Muscle of arm (tissue), 12 donors: ENCODE measurements around the gene TTLL10. TPM values are rescaled to one million over a fixed set of nuclear protein-coding genes. Genes with fewer than 3 reads are reported as not detected.
"Not testable (repeated sequence)": the region's sequence is repeated elsewhere in the genome, so short reads cannot be mapped to it uniquely, and the experiment has no call there.

Source experiments
- DNase-seq: peaks from one replicate; pipeline ENCODE4 v3.0.0-alpha.2; 2013
- polyA plus RNA-seq, 12 donors: library from polyadenylated mRNA; unstranded; fragments of 120-200 nt; gene quantifications; one replicate each; pipeline ENCODE4 v1.2.1, GENCODE V29; 2013; ENCODE audit not compliant: insufficient read length in 12 of 12

Gene TTLL10
- polyA plus RNA-seq, 12 donors: 0.10 to 0.72 (median 0.33) TPM; not detected in 5

GRCh38 chr1:1141244-1141910 is 32.3 kb upstream of the TTLL10 start:
- no peak for DNase-seq

DNA sequence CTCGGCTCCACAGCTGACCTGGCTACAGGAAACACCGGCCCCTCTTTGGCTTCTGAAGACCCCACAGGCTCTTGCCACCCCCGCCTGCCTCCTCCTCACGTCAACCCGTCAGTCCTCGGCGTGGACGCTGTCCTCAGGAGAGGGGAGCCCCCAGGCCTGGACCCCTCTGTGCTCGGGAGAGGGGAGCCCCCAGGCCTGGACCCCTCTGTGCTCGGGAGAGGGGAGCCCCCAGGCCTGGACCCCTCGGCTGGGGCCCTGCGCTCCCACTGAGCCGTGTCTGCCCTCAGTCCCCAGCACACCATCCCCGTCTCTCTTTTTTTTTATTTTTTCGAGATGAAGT is 31.8 kb upstream of the TTLL10 start:
- DNase-seq: no peak

- DNase-seq: not testable (repeated sequence)
These were observed 31.3 kb upstream of the TTLL10 start for GRCh38 chr1:1142352-1142751.

GRCh38 chr1:1142844-1143243 is 30.8 kb upstream of the TTLL10 start:
- no peak for DNase-seq

- DNase-seq: no peak
These were observed 30.0 kb upstream of the TTLL10 start for GRCh38 chr1:1143636-1144035.

- DNase-seq: no peak
These were observed 29.4 kb upstream of the TTLL10 start for GRCh38 chr1:1144122-1144842.

GRCh38 chr1:1144843-1145546 is 28.7 kb upstream of the TTLL10 start:
- DNase-seq: no peak

DNA sequence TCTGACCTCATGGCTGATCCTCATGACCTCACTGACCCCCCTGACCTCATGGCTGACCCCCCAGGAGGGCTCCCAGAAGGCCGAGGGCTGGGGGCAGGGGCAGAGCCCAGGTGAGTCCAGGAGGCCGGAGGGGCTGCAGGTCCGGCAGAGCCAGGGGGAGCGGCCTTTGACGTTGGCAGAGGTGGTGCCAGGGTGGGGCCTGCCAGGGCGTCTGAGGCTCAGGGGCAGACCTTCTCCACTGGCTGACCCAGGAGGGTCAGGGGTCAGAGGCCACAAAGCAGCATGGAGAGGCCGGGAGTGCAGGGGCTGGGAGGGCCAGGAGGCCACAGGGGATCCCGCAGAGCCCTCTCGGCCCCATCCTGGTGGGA is 28.1 kb upstream of the TTLL10 start:
- DNase-seq: no peak

GRCh38 chr1:1146026-1146425 is 27.7 kb upstream of the TTLL10 start:
- no peak for DNase-seq

DNA sequence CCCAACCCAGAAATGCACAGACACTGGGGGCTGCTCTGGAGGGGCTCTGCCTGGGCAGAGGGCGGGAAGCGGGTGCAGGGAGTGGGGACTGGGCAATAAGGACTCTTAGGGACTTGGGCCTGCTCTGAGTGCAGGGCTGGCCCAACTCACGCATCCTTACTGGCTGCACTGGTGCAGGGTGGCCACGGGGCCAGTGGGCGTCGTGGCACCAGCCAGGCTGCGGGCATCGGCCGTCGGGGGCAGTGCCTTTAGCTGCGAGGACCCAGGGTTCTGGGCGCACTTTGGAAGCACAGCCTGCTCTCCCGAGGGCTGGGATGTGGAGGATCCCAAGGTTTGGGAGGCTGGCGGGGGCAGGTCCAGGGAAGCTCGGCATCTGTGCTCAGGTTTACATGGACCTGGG is 27.1 kb upstream of the TTLL10 start:
- DNase-seq: no peak

- no peak for DNase-seq
These were observed 25.6 kb upstream of the TTLL10 start for GRCh38 chr1:1148061-1148460.

- DNase-seq: no peak
These were observed 25.1 kb upstream of the TTLL10 start for GRCh38 chr1:1148569-1148968.

DNA sequence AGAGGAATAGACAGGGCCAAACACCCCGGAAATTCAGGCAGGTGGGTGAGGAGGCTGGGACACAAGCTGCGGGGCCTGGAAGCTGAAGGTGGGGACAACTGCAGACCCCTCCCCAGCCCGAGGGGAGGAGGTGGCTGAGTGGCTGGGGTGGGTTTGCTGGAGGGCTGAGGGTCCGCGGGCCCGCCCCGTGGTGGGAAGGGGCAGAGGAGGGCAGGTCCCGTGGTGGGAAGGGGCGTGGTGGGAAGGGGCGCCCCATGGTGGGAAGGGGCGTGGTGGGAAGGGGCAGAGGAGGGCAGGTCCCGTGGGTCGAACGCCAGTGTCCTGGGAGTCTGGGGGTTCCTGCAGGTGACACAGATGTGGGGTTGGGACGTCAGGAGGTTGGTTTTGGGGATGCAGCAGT is 24.3 kb upstream of the TTLL10 start:
- DNase-seq: no peak

DNA sequence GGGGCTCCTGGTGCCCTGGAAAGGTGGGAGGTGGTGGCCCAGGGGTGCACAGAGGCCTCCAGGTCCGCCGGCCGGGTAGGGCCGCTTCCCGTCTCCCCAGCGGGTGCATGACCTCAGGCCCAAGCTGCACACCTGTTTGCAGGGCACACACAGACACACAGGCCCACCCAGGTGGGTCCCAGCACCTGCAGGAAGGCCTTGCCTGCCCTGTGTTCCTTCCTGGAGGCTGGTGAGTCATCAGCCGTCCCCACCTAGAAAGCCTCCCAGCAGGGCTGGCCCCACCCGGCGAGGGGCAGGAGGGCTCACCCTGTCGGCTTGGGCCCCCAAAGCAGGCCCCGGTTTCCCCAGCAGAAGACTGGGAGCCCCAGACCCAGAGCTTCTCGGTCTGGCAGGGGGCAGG is 23.6 kb upstream of the TTLL10 start:
- DNase-seq: no peak

GRCh38 chr1:1151306-1151705 is 22.4 kb upstream of the TTLL10 start:
- DNase-seq: no peak

- DNase-seq: not testable (repeated sequence)
These were observed 21.2 kb upstream of the TTLL10 start for GRCh38 chr1:1152431-1152830.

DNA sequence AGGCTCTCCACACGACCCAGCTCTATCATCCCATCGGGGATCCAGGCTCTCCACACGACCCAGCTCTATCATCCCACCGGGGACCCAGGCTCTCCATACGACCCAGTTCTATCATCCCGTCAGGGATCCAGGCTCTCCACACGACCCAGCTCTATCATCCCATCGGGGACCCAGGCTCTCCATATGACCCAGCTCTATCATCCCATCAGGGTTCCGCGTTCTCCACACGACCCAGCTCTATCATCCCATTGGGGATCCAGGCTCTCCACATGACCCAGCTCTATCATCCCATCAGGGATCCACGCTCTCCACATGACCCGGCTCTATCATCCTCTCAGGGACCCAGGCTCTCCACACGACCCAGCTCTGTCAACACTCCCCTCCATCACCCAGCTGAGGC is 20.5 kb upstream of the TTLL10 start:
- not testable (repeated sequence) for DNase-seq

- no peak for DNase-seq
These were observed 19.8 kb upstream of the TTLL10 start for GRCh38 chr1:1153874-1154273.

DNA sequence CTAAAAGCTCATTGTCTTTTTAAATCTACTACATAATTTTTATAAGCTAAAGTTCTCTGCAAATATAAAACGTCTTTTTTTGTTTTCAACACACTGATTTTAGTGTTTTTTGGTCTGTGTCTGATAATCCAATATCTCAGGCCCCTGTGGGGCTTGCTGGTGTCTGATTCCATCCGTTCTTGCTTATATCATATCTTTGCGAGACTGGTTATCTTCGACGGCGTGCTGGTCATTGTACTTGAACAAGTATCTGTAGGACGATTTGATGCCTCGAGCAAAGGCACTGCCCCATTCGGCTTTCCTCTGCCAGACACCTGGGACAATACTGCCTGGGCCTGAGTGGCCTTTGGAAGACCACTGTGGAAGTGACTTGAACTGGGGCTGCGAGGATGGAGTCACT is 18.4 kb upstream of the TTLL10 start:
- DNase-seq: no peak

DNA sequence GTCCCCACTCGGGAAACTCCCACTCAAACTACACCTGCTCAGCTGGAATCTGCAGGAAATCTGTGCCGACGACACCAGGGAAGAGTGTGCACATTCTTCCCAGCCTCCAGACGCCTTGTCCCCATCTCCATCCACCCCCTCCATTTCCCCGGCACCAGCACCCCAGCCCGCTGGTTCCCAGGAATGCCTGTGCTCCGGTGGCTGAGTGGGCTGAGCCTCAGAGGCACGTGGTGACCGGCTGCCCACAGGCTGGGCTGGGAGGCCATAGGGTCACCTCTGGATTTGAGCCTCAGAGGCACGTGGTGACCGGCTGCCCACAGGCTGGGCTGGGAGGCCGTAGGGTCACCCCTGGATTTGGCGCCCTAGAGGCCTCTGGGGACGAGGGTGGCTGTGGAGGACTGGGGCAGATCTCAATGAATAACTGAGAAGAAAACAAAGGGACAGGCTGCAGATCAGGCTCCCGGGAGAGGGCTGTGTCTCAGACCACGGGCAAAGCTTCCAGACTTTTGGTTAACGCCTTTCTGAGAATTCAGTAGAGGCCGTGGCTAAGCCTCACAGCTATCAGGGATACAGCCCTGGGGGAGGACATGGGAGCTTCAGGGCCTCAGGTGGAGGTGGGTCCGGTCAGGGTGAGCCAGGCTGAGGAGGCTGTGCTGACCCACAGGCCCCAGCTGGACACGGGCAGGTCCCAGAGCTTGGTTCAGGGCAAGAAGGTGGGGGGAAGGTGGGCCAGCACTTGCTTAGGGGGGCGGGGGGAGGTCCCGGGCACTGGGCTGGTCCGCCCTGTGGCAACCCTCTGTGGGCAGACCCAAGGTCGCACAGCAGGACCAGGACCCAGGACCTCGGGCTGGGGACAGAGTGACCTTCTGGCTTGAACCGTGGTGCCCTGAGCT is 17.3 kb upstream of the TTLL10 start:
- no peak for DNase-seq

GRCh38 chr1:1157033-1157365 is 16.7 kb upstream of the TTLL10 start:
- DNase-seq: no peak

GRCh38 chr1:1157426-1157913 is 16.2 kb upstream of the TTLL10 start:
- DNase-seq: peak; percentile 72
